Activated CD8-positive, alpha-beta memory T cell treated with anti-CD3 and anti-CD28 coated beads, Interleukin-2, amount 50 U/mL, for 48 hours (primary cell): Measurements from ENCODE around the gene CCKAR.

ENCODE experiments used
- DNase-seq: peaks from one replicate; pipeline ENCODE4 v3.0.0-alpha.2; 2020

Gene CCKAR

GRCh38 chr4:26458157-26458561 lies 32.1 kb downstream of the CCKAR start:
- DNase-seq, result no peak

DNA sequence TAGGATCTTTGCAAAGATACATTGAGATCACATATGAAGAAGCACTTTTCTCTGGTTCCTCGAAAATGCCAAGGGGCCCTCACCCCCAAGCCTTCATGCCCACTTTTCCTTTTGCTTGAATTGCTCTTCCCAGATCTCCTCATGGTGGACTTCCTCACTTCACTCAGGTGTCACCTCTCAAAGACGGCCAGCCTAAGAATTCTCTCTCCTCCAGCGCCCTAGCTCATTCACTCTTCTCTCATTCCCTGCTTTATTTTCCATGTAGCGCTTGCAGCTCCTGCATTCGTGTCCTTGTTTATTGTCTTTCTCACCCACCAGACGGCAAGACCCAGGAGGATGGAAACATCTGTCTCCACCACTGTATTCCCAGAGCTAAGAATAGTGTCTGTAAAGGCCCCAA lies 32.9 kb downstream of the CCKAR start:
- DNase-seq, result no peak

DNA sequence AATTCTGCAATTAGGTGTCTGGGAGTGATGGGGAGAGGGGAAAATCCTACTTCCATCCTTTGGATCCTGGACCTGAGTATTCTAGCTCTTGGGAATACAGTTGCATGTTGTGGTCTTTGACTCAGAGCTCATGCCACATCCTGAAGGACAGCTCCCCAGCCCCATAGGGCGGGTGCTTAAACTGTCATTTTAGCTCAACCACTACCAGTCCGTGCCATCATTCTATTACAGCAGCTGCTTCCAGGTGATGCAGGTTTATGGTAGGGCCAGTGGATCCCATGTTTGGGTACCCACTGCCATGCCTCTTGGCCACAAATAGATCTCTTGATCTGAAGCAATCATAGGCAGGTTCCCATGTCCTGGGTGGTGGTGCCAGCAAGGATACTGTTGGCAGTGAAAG lies 34.7 kb downstream of the CCKAR start:
- no peak for DNase-seq

- no peak for DNase-seq
Observed at GRCh38 chr4:26454961-26455360, 35.3 kb downstream of the CCKAR start.

DNA sequence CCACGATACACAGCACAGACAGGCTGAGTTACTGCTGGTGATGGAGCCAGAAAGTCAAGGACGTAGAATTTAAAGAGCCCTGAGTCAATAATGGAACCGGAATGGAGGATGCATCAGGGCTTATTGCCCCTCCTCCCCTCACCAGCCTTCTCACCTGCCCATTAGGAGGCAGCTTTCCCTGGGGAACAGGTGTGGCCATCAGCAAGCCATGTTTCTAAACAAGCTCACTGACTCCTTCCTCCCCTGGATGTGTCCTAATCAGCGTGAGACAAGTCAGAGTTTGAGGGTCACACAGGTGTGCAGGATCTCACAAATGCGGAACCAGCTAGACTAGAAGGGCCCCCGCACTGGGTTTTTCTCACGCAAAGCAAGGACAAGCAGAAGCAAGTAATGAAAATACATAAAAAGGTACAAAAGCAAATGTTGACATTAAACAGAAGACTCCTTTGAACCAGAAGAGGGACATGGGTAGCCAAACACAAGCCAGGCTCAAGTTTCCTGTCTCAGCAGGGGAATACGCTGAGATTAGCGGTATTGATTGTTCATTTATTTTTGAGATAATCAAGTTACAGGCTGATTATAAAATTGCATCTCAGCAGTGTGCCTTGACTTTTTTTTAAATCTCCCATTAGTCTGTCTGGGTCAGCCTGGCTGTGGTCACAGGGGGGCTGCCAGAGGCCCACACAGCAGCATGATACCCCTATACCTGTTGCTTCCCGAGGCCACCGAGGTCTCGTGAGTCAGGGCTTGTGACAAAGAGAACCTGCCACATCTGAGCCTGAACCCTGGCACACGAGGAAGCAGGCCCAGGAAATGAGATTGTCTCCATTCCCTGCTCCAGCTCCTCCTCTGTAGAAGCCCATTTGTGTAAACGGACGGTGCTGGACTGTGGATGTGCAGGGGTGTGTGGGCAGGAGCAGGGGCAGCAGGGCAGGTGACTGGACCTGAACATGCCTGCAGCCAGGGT lies 37.4 kb downstream of the CCKAR start:
- no peak for DNase-seq

DNA sequence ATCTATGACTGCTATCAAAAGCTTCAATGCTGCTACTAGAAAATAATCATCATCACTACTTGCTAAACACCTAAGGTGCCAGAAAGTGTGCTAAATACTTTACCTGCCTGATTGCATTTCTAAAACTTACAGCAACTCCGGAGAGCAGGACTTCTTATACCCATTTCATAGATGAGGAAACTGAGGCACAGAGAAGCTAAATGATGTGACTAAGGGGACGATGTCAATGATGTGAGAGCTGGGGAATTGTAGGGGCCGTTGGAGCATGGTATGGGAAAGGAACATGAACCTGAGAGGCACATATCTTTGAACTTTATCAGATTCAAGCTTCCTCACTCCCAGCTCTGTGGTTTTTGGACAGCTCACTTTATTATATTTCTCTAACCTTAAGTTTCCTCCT lies 38.7 kb downstream of the CCKAR start:
- DNase-seq, result no peak

GRCh38 chr4:26450418-26450817 lies 39.9 kb downstream of the CCKAR start:
- DNase-seq, result no peak

DNA sequence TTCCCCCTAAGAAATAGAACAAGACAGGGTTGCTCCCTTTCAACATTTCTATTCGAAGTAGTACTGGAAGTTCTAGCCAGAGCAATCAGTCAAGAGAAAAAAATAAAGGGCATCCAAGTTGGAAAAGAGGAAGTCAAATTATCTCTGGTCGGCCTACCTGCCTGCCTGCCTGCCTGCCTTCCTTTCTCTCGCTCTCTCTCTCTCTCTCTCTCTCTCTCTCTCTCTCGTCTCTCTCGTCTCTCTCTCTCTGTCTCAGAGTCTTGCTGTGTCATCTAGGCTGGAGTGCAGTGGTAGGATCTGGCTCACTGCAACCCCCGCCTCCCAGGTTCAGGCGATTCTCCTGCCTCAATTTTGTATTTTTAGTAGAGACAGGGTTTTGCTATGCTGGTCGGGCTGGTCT lies 42.9 kb downstream of the CCKAR start:
- DNase-seq, result no peak

GRCh38 chr4:26441771-26442170 lies 48.5 kb downstream of the CCKAR start:
- no peak for DNase-seq

- DNase-seq, result no peak
Observed at GRCh38 chr4:26441102-26441501, 49.2 kb downstream of the CCKAR start.

DNA sequence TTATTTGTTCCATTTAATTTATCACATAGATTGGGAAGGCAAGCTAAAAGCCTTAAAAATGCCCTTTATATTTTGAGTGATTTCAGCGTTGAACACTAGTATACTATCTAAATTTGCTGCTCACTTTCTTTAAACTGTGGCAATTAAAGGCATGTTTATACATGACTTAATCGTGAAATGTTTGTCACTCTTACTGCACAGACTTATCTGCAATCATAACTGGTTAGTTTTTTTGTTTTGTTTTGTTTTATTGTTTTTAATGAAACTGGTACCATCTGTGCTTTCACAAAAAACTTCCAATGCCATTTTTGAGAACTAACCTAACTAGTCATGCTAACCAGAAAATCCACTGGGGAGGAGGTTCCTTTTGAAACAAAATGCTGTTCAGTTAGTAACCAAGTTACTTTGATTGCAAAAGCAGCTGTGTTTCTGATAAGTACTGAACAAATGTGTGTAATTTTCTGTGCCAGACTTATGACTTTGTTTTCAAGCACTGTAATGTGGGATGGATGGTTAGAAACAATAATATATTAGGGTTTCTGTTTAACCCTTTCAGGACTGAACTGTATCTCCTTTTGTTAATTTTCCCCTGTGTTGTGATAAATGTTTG lies 56.1 kb downstream of the CCKAR start:
- DNase-seq, result no peak

GRCh38 chr4:26433556-26433955 lies 56.7 kb downstream of the CCKAR start:
- DNase-seq, result no peak

- DNase-seq, result no peak
Observed at GRCh38 chr4:26432419-26432818, 57.9 kb downstream of the CCKAR start.

- DNase-seq, result no peak
Observed at GRCh38 chr4:26431461-26432180, 58.7 kb downstream of the CCKAR start.
